ENCODE measurements around the gene ABCA5. TPM values are rescaled to one million over a fixed set of nuclear protein-coding genes. Genes with fewer than 3 reads are reported as not detected.

ABCA5 gene
- polyA plus RNA-seq, 1 of the 3 experiments (the other 2 are of a cell fraction) = 2.0 TPM

DNA sequence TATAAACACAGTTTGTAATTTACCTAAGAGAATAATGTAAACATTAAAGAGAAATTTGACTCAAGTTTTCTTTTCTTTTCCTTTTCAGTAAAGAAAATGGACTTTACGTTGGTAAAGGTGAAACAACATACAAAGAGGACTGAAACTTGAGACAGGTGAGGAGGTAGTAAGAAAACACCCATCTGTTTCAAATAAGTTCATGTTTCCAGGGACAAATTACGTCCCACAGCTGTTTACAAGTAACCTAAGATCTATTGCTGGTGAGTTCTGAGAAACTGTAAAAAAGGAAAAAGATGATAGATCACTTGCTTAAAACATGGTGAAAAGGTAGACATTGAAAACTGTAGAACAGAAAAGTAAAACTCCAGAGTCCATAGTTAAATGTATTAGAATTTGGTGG is 4.8 kb upstream of the ABCA5 start (continued):
- TF ChIP-seq, protein P1, sequence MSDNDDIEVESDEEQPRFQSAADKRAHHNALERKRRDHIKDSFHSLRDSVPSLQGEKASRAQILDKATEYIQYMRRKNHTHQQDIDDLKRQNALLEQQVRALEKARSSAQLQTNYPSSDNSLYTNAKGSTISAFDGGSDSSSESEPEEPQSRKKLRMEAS (IDR thresholded peaks at IDR 0.05; ENCODE audit: low read depth) = no peak
- TF ChIP-seq SIN3A (IDR thresholded peaks at IDR 0.05; ENCODE audit: borderline replicate concordance, low read depth, low read length) = no peak
- TF ChIP-seq RCOR1 (IDR thresholded peaks at IDR 0.05; ENCODE audit: low read length) = no peak
- no peak for TF ChIP-seq ELF1 (IDR thresholded peaks at IDR 0.05)
- no peak for TF ChIP-seq RXRA (IDR thresholded peaks at IDR 0.05; ENCODE audit: borderline replicate concordance, low read depth)
- TF ChIP-seq NFIC (IDR thresholded peaks at IDR 0.05; ENCODE audit: borderline replicate concordance) = no peak
- no peak for TF ChIP-seq PBX3 (IDR thresholded peaks at IDR 0.05)
- TF ChIP-seq CHD2 (IDR thresholded peaks at IDR 0.05; ENCODE audit: low read length, partially characterized antibody) = no peak
- no peak for TF ChIP-seq FOSL2 (IDR thresholded peaks at IDR 0.05; ENCODE audit: borderline replicate concordance, low read depth)

- peak overlapping the region; percentile 93 for H2AFZ ChIP-seq (ENCODE audit: low read depth)
- ChIA-PET POLR2A (interaction anchor here (0.9 to 1.4 kb wide), 2 partner anchors 12 to 88 kb away, joined by 4 read pairs; partner anchors contain the start of gene MAP2K6), CTCF (interaction anchor here (0.6 to 3.2 kb wide), 9 partner anchors 8 to 550 kb away, joined by 3 to 16 read pairs (median 3); no protein-coding TSS in a partner anchor)
- H3K4me2 ChIP-seq = peak overlapping the region; percentile 87
- no peaks in the 10 kb centered on the region for H3K27me3 ChIP-seq (ENCODE audit: insufficient read depth)
- H3F3A ChIP-seq (replicated peaks; ENCODE audit: insufficient read depth) = peaks cover 8% of the 10 kb centered on the region
- no peaks in the 10 kb centered on the region for H4K20me1 ChIP-seq (ENCODE audit: insufficient read depth)
- peaks cover 0 to 11% of the 10 kb centered on the region in 2 experiments; a peak in 2 of 4 replicates for H3K4me1 ChIP-seq (ENCODE audit: control insufficient read depth in 1 of 2, insufficient read depth in 2 of 2, low read depth in 1 of 2, low read length in 1 of 2)
- 1% methylated on average over 43 of the region's 51 CpGs for WGBS (ENCODE audit: low lambda C conversion rate)
- TF ChIP-seq FOXJ3 (CRISPR knock-in tag; IDR thresholded peaks at IDR 0.05) (0 out of 2 replicates have a peak, but pooled peaks have one; percentile 49), IRF3 (IDR thresholded peaks at IDR 0.05; ENCODE audit: low read depth, low read length) (no peak), PBX3 (IDR thresholded peaks at IDR 0.05) (peak; percentile 27; the same call in 1 of the 2 replicates)
- H3K4me3 ChIP-seq (ENCODE audit: low read depth in 2 of 2, low read length in 1 of 2) = peak overlapping the region; percentile 80 to 87
- peak overlapping the region; percentile 51 for H3K9ac ChIP-seq
- no peaks in the 10 kb centered on the region for H3K9me2 ChIP-seq
- peak overlapping the region in 1 of 2 experiments; percentile 37; a peak in 1 of 4 replicates for H3K27ac ChIP-seq (ENCODE audit: low read depth in 2 of 2, low read length in 1 of 2)
- no peaks in the 10 kb centered on the region for H3K79me2 ChIP-seq (ENCODE audit: insufficient read depth)
- H3K36me3 ChIP-seq (replicated peaks in 1 of 2; ENCODE audit: control insufficient read depth in 1 of 2, insufficient read depth in 2 of 2, low read length in 1 of 2) = no peaks in the 10 kb centered on the region
- H3K9me3 ChIP-seq = no peaks in the 10 kb centered on the region
- DNase-seq = no peak
Observed at GRCh38 chr17:69326377-69327059, 415 bp downstream of the ABCA5 start.

Data from SK-N-SH (cell line).